ENCODE data around the gene CDK5R1. TPM values are rescaled to one million over a fixed set of nuclear protein-coding genes. Genes with fewer than 3 reads are reported as not detected.

The CDK5R1 gene
- total and polyA plus RNA-seq, 2 donors (not counting 3 experiments of a cell fraction or from before 2014, with no cell fraction given) = 1.6 to 3.9 TPM

DNA sequence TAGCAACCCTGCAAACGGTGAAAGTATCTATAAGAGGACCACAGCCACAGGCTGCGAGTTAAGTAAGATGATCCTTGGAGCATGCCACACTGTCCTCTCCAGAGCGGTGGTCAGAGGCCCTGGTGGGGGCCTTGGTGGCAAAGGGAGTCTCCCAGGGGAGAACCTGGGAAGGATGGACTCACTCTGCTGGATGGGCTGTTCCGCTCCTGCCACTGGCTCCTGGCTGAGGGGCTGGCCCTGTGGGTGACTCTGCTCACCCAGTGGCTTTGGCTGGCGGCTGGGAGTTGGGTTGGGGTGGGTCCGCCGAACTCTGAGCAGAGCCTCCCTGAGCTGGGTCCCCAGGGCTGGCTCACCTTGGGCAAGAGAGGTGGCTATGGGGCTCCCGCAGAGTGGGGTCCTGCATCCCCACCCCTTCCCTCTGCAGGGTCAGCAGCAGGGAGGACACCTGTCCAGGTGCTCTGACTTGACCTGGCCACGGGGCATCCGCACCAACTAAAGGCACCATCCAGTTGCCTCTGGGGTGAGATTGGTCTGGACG, 7.3 kb downstream of the CDK5R1 start:
- H3K79me2 ChIP-seq (ENCODE audit: control insufficient read depth, insufficient read depth, low read length) = no peaks in the 10 kb centered on the region
- ChIA-PET CTCF (no interaction called here), POLR2A (no interaction called here)
- intact Hi-C loops (cut with micrococcal nuclease) = no loop called here
- no peaks in the 10 kb centered on the region for H3K9me3 ChIP-seq (replicated peaks; ENCODE audit: control insufficient read depth, insufficient read depth, low read length)
- TF ChIP-seq POLR2AphosphoS5 (IDR thresholded peaks at IDR 0.05; ENCODE audit: insufficient read depth, low read depth, low read length) = no peak
- no peak for TF ChIP-seq EZH2 (IDR thresholded peaks at IDR 0.05; ENCODE audit: borderline replicate concordance, low read depth, low read length, severe bottlenecking)
- no peaks in the 10 kb centered on the region for H3K9me1 ChIP-seq (replicated peaks; ENCODE audit: control insufficient read depth, extremely low read depth, insufficient read depth, low read length)
- no peak overlapping the region for H3K27ac ChIP-seq (ENCODE audit: insufficient read depth, low read depth, low read length)
- no peak overlapping the region for H3K4me2 ChIP-seq (ENCODE audit: insufficient read depth, low read length)
- BruUV-seq (replicated peaks) = no TSS peak
- DNase-seq (ENCODE audit: low read depth, low spot score) = no peak
- H2AFZ ChIP-seq (ENCODE audit: low read depth, low read length) = no peak overlapping the region
- no peaks in the 10 kb centered on the region for H3K27me3 ChIP-seq (ENCODE audit: control insufficient read depth in 2 of 2, insufficient read depth in 2 of 2, low read length in 2 of 2)
- no peaks in the 10 kb centered on the region for H4K20me1 ChIP-seq (replicated peaks; ENCODE audit: control insufficient read depth, extremely low read depth, insufficient read depth, low read length)
- FAIRE-seq = no peak
- no peaks in the 10 kb centered on the region for H3K36me3 ChIP-seq (ENCODE audit: control insufficient read depth in 2 of 2, extremely low read depth in 1 of 2, insufficient read depth in 2 of 2, low read length in 2 of 2)
- no peak overlapping the region for H3K9ac ChIP-seq (replicated peaks; ENCODE audit: extremely low read depth, insufficient read depth, low read length)
- no peaks in the 10 kb centered on the region for H3K4me1 ChIP-seq (ENCODE audit: control insufficient read depth, extremely low read depth, insufficient read depth, low read length)
- dilution Hi-C loops (cut with MboI; ENCODE audit: extremely low pct_ligation_motif_present, low sequenced_read_pairs) = no loop called here
- no peak overlapping the region for H3K4me3 ChIP-seq (replicated peaks in 1 of 3; ENCODE audit: insufficient read depth in 1 of 3, low read depth in 1 of 3, low read length in 3 of 3)

- dilution Hi-C loops (cut with MboI; ENCODE audit: extremely low pct_ligation_motif_present, low sequenced_read_pairs) = no loop called here
- no peak overlapping the region for H2AFZ ChIP-seq (ENCODE audit: low read depth, low read length)
- no TSS peak for BruUV-seq (replicated peaks)
- H3K36me3 ChIP-seq (ENCODE audit: control insufficient read depth in 2 of 2, extremely low read depth in 1 of 2, insufficient read depth in 2 of 2, low read length in 2 of 2) = no peaks in the 10 kb centered on the region
- no peak overlapping the region for H3K4me3 ChIP-seq (replicated peaks in 1 of 3; ENCODE audit: insufficient read depth in 1 of 3, low read depth in 1 of 3, low read length in 3 of 3)
- DNase-seq (ENCODE audit: low read depth, low spot score) (no peak), FAIRE-seq (no peak)
- no peak overlapping the region for H3K27ac ChIP-seq (ENCODE audit: insufficient read depth, low read depth, low read length)
- no peak overlapping the region for H3K4me2 ChIP-seq (ENCODE audit: insufficient read depth, low read length)
- TF ChIP-seq FOS (IDR thresholded peaks at IDR 0.05; ENCODE audit: borderline replicate concordance, insufficient read depth, low read length) = no peak
- TF ChIP-seq, protein P1, sequence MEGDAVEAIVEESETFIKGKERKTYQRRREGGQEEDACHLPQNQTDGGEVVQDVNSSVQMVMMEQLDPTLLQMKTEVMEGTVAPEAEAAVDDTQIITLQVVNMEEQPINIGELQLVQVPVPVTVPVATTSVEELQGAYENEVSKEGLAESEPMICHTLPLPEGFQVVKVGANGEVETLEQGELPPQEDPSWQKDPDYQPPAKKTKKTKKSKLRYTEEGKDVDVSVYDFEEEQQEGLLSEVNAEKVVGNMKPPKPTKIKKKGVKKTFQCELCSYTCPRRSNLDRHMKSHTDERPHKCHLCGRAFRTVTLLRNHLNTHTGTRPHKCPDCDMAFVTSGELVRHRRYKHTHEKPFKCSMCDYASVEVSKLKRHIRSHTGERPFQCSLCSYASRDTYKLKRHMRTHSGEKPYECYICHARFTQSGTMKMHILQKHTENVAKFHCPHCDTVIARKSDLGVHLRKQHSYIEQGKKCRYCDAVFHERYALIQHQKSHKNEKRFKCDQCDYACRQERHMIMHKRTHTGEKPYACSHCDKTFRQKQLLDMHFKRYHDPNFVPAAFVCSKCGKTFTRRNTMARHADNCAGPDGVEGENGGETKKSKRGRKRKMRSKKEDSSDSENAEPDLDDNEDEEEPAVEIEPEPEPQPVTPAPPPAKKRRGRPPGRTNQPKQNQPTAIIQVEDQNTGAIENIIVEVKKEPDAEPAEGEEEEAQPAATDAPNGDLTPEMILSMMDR (IDR thresholded peaks at IDR 0.05; ENCODE audit: extremely low read depth in 1 of 2, insufficient read depth in 1 of 2, low read depth in 1 of 2, low read length in 2 of 2) = no peak
- TF ChIP-seq JUN (IDR thresholded peaks at IDR 0.05; ENCODE audit: borderline replicate concordance, insufficient read depth, insufficient read length, low read depth) = no peak
- TF ChIP-seq POLR2A (IDR thresholded peaks at IDR 0.05; ENCODE audit: low read depth, low read length) = no peak
- no peak for TF ChIP-seq EZH2 (IDR thresholded peaks at IDR 0.05; ENCODE audit: borderline replicate concordance, low read depth, low read length, severe bottlenecking)
- no peak for TF ChIP-seq POLR2AphosphoS5 (IDR thresholded peaks at IDR 0.05; ENCODE audit: insufficient read depth, low read depth, low read length)
- TF ChIP-seq MYC (IDR thresholded peaks at IDR 0.05; ENCODE audit: low read depth, low read length) = no peak
- TF ChIP-seq GATA2 (IDR thresholded peaks at IDR 0.05; ENCODE audit: insufficient read depth, insufficient read length, low read depth, low read length) = no peak
- TF ChIP-seq, protein P2, sequence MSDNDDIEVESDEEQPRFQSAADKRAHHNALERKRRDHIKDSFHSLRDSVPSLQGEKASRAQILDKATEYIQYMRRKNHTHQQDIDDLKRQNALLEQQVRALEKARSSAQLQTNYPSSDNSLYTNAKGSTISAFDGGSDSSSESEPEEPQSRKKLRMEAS (IDR thresholded peaks at IDR 0.05; ENCODE audit: insufficient read depth, insufficient read length) = no peak
- no peaks in the 10 kb centered on the region for H4K20me1 ChIP-seq (replicated peaks; ENCODE audit: control insufficient read depth, extremely low read depth, insufficient read depth, low read length)
- H3K9me3 ChIP-seq (replicated peaks; ENCODE audit: control insufficient read depth, insufficient read depth, low read length) = no peaks in the 10 kb centered on the region
- no peaks in the 10 kb centered on the region for H3K27me3 ChIP-seq (ENCODE audit: control insufficient read depth in 2 of 2, insufficient read depth in 2 of 2, low read length in 2 of 2)
- intact Hi-C loops (cut with micrococcal nuclease) = no loop called here
- ChIA-PET CTCF (interaction anchor here (1.0 to 1.5 kb wide), 4 partner anchors 11 to 1256 kb away, joined by 3 to 4 read pairs (median 3); no protein-coding TSS in a partner anchor), POLR2A (no interaction called here)
- no peaks in the 10 kb centered on the region for H3K79me2 ChIP-seq (ENCODE audit: control insufficient read depth, insufficient read depth, low read length)
- H3K9me1 ChIP-seq (replicated peaks; ENCODE audit: control insufficient read depth, extremely low read depth, insufficient read depth, low read length) = no peaks in the 10 kb centered on the region
- H3K4me1 ChIP-seq (ENCODE audit: control insufficient read depth, extremely low read depth, insufficient read depth, low read length) = no peaks in the 10 kb centered on the region
- no peak overlapping the region for H3K9ac ChIP-seq (replicated peaks; ENCODE audit: extremely low read depth, insufficient read depth, low read length)
These were observed 8.0 kb downstream of the CDK5R1 start for GRCh38 chr17:32494621-32495358.

Measured in endothelial cell of umbilical vein (primary cell).